Spleen (tissue), 7 donors: ENCODE results near the gene PYGB.

Source experiments
- CTCF ChIP-seq, 11 experiments: fragments of 200-600 bp in 7 of 11; fragments of 450-650 bp in 4 of 11; sonication (generic) in 4 of 11; IDR thresholded peaks in 8 of 11; conservative IDR thresholded peaks in 3 of 11; 1 replicate in 7 of 11; 2 replicates in 4 of 11; pipeline versions ENCODE4 v1.4.0 to v1.8.0; 2016 to 2021; ENCODE audit warnings: antibody characterized with exemption in 11 of 11, inconsistent platforms in 4 of 11, mild to moderate bottlenecking in 1 of 11
- POLR2A ChIP-seq, 3 donors: fragments of 450-650 bp; IDR thresholded peaks; one replicate each; pipeline ENCODE4 v1.5.1; 2017; ENCODE audit warnings: antibody characterized with exemption in 3 of 3, mild to moderate bottlenecking in 1 of 3
- POLR2AphosphoS5 ChIP-seq, 3 donors: sonication (generic); formaldehyde crosslinking; IDR thresholded peaks; one replicate each; pipeline ENCODE4 v1.5.1; 2017; ENCODE audit warnings: antibody characterized with exemption in 3 of 3
- donor health status: DM: no; HTN: no; CAD: no; lungs with moderate emphysema.
- donor health status: DM: no; HTN: no; CAD: no.
- donor health status: DM: no; HTN: no; CAD: no.

GRCh38 chr20:25324412-25324811, 76.5 kb downstream of the PYGB start:
- no peak for TF ChIP-seq POLR2A (IDR thresholded peaks at IDR 0.05)
- TF ChIP-seq POLR2AphosphoS5 (IDR thresholded peaks at IDR 0.05): peak in 2 of 3 donors; percentile 27 to 48
- no peak for TF ChIP-seq CTCF (IDR thresholded peaks at IDR 0.05 in 8 of 11, conservative IDR thresholded peaks at IDR 0.05 in 3 of 11)
